Natural killer cell (primary cell): ENCODE results near the gene COPS2. TPM values are rescaled to one million over a fixed set of nuclear protein-coding genes. Genes with fewer than 3 reads are reported as not detected.

ENCODE experiments used
- ATAC-seq, 3 donors: fragments of 150-1000 bp in 2 of 3; fragments of 200-7000 bp in 1 of 3; cut with Tn5 transposase; 1 replicate in 1 of 3; 2 replicates in 2 of 3; pipeline ENCODE4 v1.10.0; 2021; ENCODE audit warnings: mild to moderate bottlenecking in 2 of 3, moderate library complexity in 2 of 3
- DNase-seq, 2 donors: peaks; one replicate each; pipeline versions ENCODE4 v3.0.0 to v3.0.0-alpha.2; 2013 to 2021; ENCODE audit warnings: mixed read lengths in 1 of 2
- H3K27ac ChIP-seq: one replicate; pipeline ENCODE4 v1.5.1; 2013; ENCODE audit warnings: mild to moderate bottlenecking, low read length
- H3K27me3 ChIP-seq: one replicate; pipeline ENCODE4 v1.6.1; 2013; ENCODE audit warnings: low read length; ENCODE audit not compliant: control insufficient read depth, insufficient read depth
- H3K36me3 ChIP-seq: one replicate; pipeline ENCODE4 v1.6.1; 2013; ENCODE audit warnings: low read length; ENCODE audit not compliant: control insufficient read depth, insufficient read depth
- H3K4me1 ChIP-seq: one replicate; pipeline ENCODE4 v1.6.1; 2013; ENCODE audit warnings: low read length; ENCODE audit not compliant: control insufficient read depth, insufficient read depth
- H3K4me3 ChIP-seq: one replicate; pipeline ENCODE4 v1.5.1; 2013; ENCODE audit warnings: low read length
- H3K9me3 ChIP-seq: one replicate; pipeline ENCODE4 v1.6.1; 2013; ENCODE audit warnings: low read length; ENCODE audit not compliant: control insufficient read depth, insufficient read depth
- H3K27ac Mint-ChIP-seq, 2 donors: one replicate each; pipeline ENCODE4 v1.8.0; 2022; ENCODE audit warnings: mild to moderate bottlenecking in 2 of 2, mixed read lengths in 2 of 2, moderate library complexity in 1 of 2
- H3K27me3 Mint-ChIP-seq, 2 donors: one replicate each; pipeline ENCODE4 v1.8.0; 2022; ENCODE audit warnings: low read depth in 2 of 2, mixed read lengths in 2 of 2
- H3K36me3 Mint-ChIP-seq: one replicate; pipeline ENCODE4 v1.8.0; 2022; ENCODE audit warnings: mixed read lengths
- H3K4me1 Mint-ChIP-seq, 2 donors: one replicate each; pipeline ENCODE4 v1.8.0; 2022; ENCODE audit warnings: mixed read lengths in 2 of 2
- H3K4me3 Mint-ChIP-seq: one replicate; pipeline ENCODE4 v1.8.0; 2022; ENCODE audit warnings: mild to moderate bottlenecking, moderate library complexity, mixed read lengths
- H3K9me3 Mint-ChIP-seq, 2 donors: one replicate each; pipeline ENCODE4 v1.8.0; 2022; ENCODE audit warnings: mixed read lengths in 2 of 2
- CTCF ChIP-seq: fragments of 200-600 bp; IDR thresholded peaks from one replicate; pipeline ENCODE4 v1.8.0; 2022; ENCODE audit warnings: antibody characterized with exemption
- WGBS: methylation state at CpG from one replicate; pipeline ENCODE4 v1.1.7; 2013; ENCODE audit warnings: missing lambda C conversion rate; ENCODE audit not compliant: insufficient coverage; 5-methylcytosine and 5-hydroxymethylcytosine counted together
- intact Hi-C: fragments of 100-400 bp; cut with micrococcal nuclease; formaldehyde crosslinking; loops from one replicate; pipeline ENCODE4 v1.14.2; 2022
- total RNA-seq, 4 donors: library from RNA; stranded (reverse); fragments of 120-200 nt in 1 of 4; gene quantifications; one replicate each; pipeline versions ENCODE4 v1.2.3 to v1.2.4, GENCODE V29; 2013 to 2022

The COPS2 gene
- total RNA-seq, 3 donors from 2014 or later (not counting 1 experiment from before 2014, with no cell fraction given) = 77.6 to 90.7 (median 89.3) TPM

GRCh38 chr15:49131403-49131802, 24.0 kb downstream of the COPS2 start:
- Mint-ChIP-seq H3K9me3 (no peaks in the 10 kb centered on the region), H3K27ac (no peak overlapping the region), H3K27me3 (no peaks in the 10 kb centered on the region), H3K4me3 (no peak overlapping the region), H3K4me1 (peaks cover 12 to 13% of the 10 kb centered on the region in 2 donors), H3K36me3 (peaks cover 15% of the 10 kb centered on the region)
- ATAC-seq (no peak), DNase-seq (no peak)
- no peaks in the 10 kb centered on the region for H3K4me1 ChIP-seq
- no peak overlapping the region for H3K4me3 ChIP-seq
- H3K9me3 ChIP-seq = no peaks in the 10 kb centered on the region
- H3K36me3 ChIP-seq = peaks cover 83% of the 10 kb centered on the region
- H3K27me3 ChIP-seq = no peaks in the 10 kb centered on the region
- no peak overlapping the region for H3K27ac ChIP-seq
- WGBS = 97% methylated on average over 3 of the region's 3 CpGs
- no peak for TF ChIP-seq CTCF
- intact Hi-C loops = no loop called here

- Mint-ChIP-seq H3K27ac (no peak overlapping the region), H3K27me3 (no peaks in the 10 kb centered on the region), H3K4me3 (no peak overlapping the region), H3K9me3 (no peaks in the 10 kb centered on the region), H3K4me1 (no peaks in the 10 kb centered on the region), H3K36me3 (no peaks in the 10 kb centered on the region)
- ATAC-seq = no peak
- WGBS = no CpG with 5 or more reads among the region's 2 CpGs
- H3K27me3 ChIP-seq = no peaks in the 10 kb centered on the region
- H3K27ac ChIP-seq = no peak overlapping the region
- H3K36me3 ChIP-seq = peaks cover 40% of the 10 kb centered on the region
- DNase-seq = no peak
- H3K9me3 ChIP-seq = no peaks in the 10 kb centered on the region
- intact Hi-C loops = no loop called here
- no peaks in the 10 kb centered on the region for H3K4me1 ChIP-seq
- no peak for TF ChIP-seq CTCF
- H3K4me3 ChIP-seq = no peak overlapping the region
These were observed 31.0 kb downstream of the COPS2 start for GRCh38 chr15:49124371-49124770.

- no CpG with 5 or more reads among the region's 1 CpG for WGBS
- H3K27ac ChIP-seq = no peak overlapping the region
- ATAC-seq (no peak), DNase-seq (no peak)
- Mint-ChIP-seq H3K27ac (no peak overlapping the region), H3K4me3 (no peak overlapping the region), H3K27me3 (no peaks in the 10 kb centered on the region), H3K9me3 (no peaks in the 10 kb centered on the region), H3K4me1 (no peaks in the 10 kb centered on the region), H3K36me3 (no peaks in the 10 kb centered on the region)
- H3K4me3 ChIP-seq = no peak overlapping the region
- H3K36me3 ChIP-seq = peaks cover 25% of the 10 kb centered on the region
- no peaks in the 10 kb centered on the region for H3K4me1 ChIP-seq
- H3K9me3 ChIP-seq = no peaks in the 10 kb centered on the region
- no peak for TF ChIP-seq CTCF
- intact Hi-C loops = no loop called here
- no peaks in the 10 kb centered on the region for H3K27me3 ChIP-seq
These were observed 32.8 kb downstream of the COPS2 start for GRCh38 chr15:49122541-49123062.

- Histone ChIP-seq H3K4me3 (no peak overlapping the region), H3K9me3 (no peaks in the 10 kb centered on the region), H3K27me3 (no peaks in the 10 kb centered on the region), H3K27ac (no peak overlapping the region), H3K4me1 (no peaks in the 10 kb centered on the region), H3K36me3 (peaks cover 18% of the 10 kb centered on the region)
- Mint-ChIP-seq H3K4me3 (no peak overlapping the region), H3K9me3 (no peaks in the 10 kb centered on the region), H3K27me3 (no peaks in the 10 kb centered on the region), H3K27ac (no peak overlapping the region), H3K4me1 (no peaks in the 10 kb centered on the region), H3K36me3 (no peaks in the 10 kb centered on the region)
- ATAC-seq (no peak), DNase-seq (no peak)
- TF ChIP-seq CTCF = no peak
- intact Hi-C loops = no loop called here
- WGBS = 100% methylated on average over 1 of the region's 1 CpG
These were observed 33.5 kb downstream of the COPS2 start for GRCh38 chr15:49121901-49122300.
